Adipocyte (in vitro differentiated cells): ENCODE measurements around the gene ECE1.
"Not testable (repeated sequence)": the region's sequence is repeated elsewhere in the genome, so short reads cannot be mapped to it uniquely, and the experiment has no call there.

ENCODE experiments used
- DNase-seq: peaks from one replicate; pipeline ENCODE4 v3.0.0-alpha.2; 2015; ENCODE audit warnings: low read depth
- H3K27me3 ChIP-seq: replicated peaks from 2 replicates; pipeline ENCODE4 v1.7.0; 2013; ENCODE audit warnings: mild to moderate bottlenecking, low read length, moderate library complexity; ENCODE audit not compliant: control insufficient read depth, insufficient read depth
- H3K36me3 ChIP-seq: 2 replicates; pipeline ENCODE4 v1.7.0; 2013; ENCODE audit warnings: low read length, mild to moderate bottlenecking, moderate library complexity; ENCODE audit not compliant: control insufficient read depth, insufficient read depth, severe bottlenecking
- H3K4me1 ChIP-seq: 2 replicates; pipeline ENCODE4 v1.7.0; 2013; ENCODE audit warnings: mild to moderate bottlenecking, low read length, moderate library complexity; ENCODE audit not compliant: control insufficient read depth, insufficient read depth
- H3K4me3 ChIP-seq: 2 replicates; pipeline ENCODE4 v1.7.0; 2013; ENCODE audit warnings: mild to moderate bottlenecking, low read length, moderate library complexity
- H3K9ac ChIP-seq: 2 replicates; pipeline ENCODE4 v1.7.0; 2013; ENCODE audit warnings: mild to moderate bottlenecking, low read length, moderate library complexity
- H3K9me3 ChIP-seq: 2 replicates; pipeline ENCODE4 v1.7.0; 2013; ENCODE audit warnings: mild to moderate bottlenecking, low read length, moderate library complexity; ENCODE audit not compliant: control insufficient read depth

Gene ECE1

DNA sequence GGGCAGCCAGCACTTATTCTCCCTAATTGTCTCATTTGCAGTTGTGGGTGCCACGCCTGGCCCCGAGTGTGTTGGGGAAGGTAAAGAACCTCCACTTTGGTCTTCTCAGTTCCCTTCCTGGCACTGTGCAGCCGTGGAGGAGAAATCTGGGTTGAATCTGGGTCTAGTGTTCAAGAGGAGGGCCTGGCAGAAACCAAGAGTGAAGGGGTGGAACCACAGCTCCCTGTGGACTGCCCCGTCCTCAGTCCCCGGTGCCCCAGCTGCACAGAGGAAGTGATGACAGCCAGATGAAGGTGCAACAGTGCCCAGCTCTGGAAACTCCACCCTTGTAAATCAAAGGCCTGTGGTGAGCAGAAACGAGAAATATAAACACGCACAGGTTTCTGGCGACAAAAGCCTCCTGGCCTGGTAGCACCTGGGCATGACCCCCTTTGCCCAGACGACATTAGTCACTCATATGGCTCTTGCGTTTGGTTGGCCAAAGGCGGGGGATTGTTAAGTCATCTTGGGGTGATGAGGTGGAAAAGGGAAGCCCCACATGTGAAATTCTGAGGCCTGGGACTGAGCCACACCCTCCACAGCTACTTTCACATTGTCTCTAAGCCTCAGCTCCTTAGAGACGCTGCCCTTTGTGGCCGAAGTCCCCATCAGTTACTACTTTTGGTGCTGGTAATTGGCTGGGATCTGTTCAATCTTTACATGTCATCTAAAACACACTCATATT is 4.2 kb upstream of the ECE1 start:
- Histone ChIP-seq H3K4me1 (peaks cover 33% of the 10 kb centered on the region), H3K27me3 (no peaks in the 10 kb centered on the region), H3K4me3 (no peak overlapping the region)

DNA sequence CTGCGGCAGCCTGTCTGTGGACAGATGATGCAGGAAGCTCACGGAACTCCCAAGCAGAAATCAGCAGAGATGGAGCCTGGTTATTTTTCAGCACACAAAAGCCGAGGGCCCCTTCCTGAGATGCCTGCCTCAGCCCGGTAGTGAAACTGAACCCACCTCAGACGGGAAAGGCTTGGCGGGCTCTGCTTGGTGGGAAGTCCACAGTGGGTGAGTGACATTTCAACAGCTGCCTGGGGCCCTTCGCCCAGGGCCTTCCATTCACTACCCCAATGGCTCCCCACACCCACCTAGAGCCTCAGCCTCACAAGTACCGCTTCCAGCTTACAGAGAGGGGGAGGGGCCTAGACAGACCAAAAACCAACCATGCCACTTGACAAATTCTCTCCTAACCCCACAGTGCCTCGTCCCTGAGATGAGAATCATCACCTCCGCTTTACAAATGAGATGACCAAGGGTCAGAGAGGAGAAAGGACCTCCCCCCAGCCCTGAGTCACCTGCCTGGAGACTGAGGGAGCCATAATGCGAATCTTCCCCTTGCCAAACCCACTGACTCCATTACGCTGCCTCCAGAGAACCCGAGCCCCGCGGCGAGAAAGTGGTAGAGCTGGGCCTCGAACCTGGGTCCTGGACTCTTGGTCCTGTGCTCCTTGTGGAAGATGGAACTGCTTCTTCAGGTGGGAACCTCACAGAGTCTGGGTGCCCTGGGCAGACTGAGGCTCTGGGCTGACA is 3.4 kb upstream of the ECE1 start:
- DNase-seq, result no peak
- H3K9me3 ChIP-seq, result no peaks in the 10 kb centered on the region
- H3K9ac ChIP-seq, result no peak overlapping the region
- no peaks in the 10 kb centered on the region for H3K36me3 ChIP-seq
- peaks cover 39% of the 10 kb centered on the region for H3K4me1 ChIP-seq
- H3K27me3 ChIP-seq, result no peaks in the 10 kb centered on the region
- H3K4me3 ChIP-seq, result no peak overlapping the region

More for the DNA sequence above, 4.2 kb upstream of the ECE1 start:
- DNase-seq, result no peak
- Histone ChIP-seq H3K9ac (no peak overlapping the region), H3K9me3 (no peaks in the 10 kb centered on the region), H3K36me3 (no peaks in the 10 kb centered on the region)

- Histone ChIP-seq H3K4me3 (no peak overlapping the region), H3K9ac (no peak overlapping the region), H3K9me3 (no peaks in the 10 kb centered on the region), H3K27me3 (no peaks in the 10 kb centered on the region), H3K4me1 (peaks cover 39% of the 10 kb centered on the region), H3K36me3 (no peaks in the 10 kb centered on the region)
- DNase-seq, result no peak
Measured at GRCh38 chr1:21292984-21293536, 2.8 kb upstream of the ECE1 start.

GRCh38 chr1:21292503-21292983 is 2.3 kb upstream of the ECE1 start:
- Histone ChIP-seq H3K4me1 (peaks cover 37% of the 10 kb centered on the region), H3K27me3 (no peaks in the 10 kb centered on the region)
- DNase-seq, result no peak

DNA sequence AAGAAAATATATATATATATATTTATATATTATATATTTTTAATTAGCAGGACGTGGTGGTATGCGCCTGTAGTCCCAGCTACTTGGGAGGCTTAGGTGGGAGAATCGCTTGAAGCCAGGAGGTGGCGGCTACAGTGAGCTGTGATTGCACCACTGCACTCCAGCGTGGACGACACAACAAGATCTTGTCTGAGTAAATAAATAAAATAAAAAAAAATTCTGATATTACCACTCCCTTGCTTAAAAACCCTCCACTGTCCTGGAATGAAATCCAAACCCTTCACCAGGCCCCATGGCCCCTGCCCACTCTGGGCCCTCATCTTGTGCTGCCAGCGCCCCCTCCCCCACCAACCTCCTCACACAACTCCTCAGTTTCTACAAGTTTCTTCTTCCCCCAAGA is 1.7 kb upstream of the ECE1 start:
- no peak overlapping the region for H3K4me3 ChIP-seq
- H3K9ac ChIP-seq, result no peak overlapping the region
- H3K9me3 ChIP-seq, result no peaks in the 10 kb centered on the region
- no peaks in the 10 kb centered on the region for H3K27me3 ChIP-seq
- no peak for DNase-seq
- H3K36me3 ChIP-seq, result no peaks in the 10 kb centered on the region
- H3K4me1 ChIP-seq, result peaks cover 34% of the 10 kb centered on the region

More at GRCh38 chr1:21292503-21292983, 2.3 kb upstream of the ECE1 start:
- no peaks in the 10 kb centered on the region for H3K9me3 ChIP-seq
- no peak overlapping the region for H3K4me3 ChIP-seq
- H3K36me3 ChIP-seq, result no peaks in the 10 kb centered on the region
- H3K9ac ChIP-seq, result no peak overlapping the region

DNA sequence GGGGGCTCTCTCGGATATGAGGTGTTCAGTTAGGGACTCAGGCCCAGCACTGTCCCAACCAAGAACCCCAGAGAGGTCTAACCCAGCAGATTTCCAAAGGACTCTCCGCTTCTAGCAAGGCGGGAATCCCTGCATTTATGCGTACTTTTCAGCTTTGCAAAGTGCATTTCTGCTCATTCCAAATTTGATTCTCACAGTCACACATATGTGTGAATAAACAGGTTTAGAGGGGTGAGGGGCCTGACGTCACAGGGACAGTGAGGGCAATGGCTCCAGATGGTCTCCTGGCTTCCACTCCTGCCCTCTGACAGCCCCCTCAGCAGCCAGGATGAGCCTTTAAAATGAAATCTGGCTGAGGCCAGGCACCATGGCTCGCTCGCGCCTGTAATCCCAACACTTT is 921 bp upstream of the ECE1 start:
- H3K9me3 ChIP-seq, result no peaks in the 10 kb centered on the region
- no peaks in the 10 kb centered on the region for H3K27me3 ChIP-seq
- DNase-seq, result no peak
- H3K4me3 ChIP-seq, result no peak overlapping the region
- no peak overlapping the region for H3K9ac ChIP-seq
- peaks cover 34% of the 10 kb centered on the region for H3K4me1 ChIP-seq
- H3K36me3 ChIP-seq, result peaks cover 2% of the 10 kb centered on the region

DNA sequence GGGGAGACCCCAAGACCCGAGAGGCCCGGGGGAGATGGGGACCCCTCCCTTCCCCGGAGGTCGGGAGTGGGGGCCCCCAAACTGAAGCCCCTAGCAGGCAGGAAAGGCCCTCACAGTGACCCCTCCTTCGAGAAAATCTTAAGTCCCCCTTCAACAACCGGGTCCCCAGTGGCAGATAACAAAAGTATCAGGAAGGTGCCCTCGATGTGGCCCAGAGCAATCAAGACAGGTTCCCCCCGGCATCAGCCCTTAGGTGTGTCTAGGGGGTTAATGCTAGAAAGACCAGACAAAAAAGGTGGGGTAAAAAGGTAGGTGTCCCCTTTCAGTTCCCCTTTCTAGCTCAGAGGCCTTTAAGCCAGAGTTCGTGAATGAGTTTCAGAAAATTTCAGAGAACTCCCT is 282 bp upstream of the ECE1 start:
- peak overlapping the region; percentile 83 for H3K9ac ChIP-seq
- DNase-seq, result no peak
- peaks cover 5% of the 10 kb centered on the region for H3K36me3 ChIP-seq
- no peaks in the 10 kb centered on the region for H3K27me3 ChIP-seq
- peak overlapping the region; percentile 78 for H3K4me3 ChIP-seq
- peaks cover 34% of the 10 kb centered on the region for H3K4me1 ChIP-seq
- H3K9me3 ChIP-seq, result no peaks in the 10 kb centered on the region

GRCh38 chr1:21289127-21289526 is 1.1 kb downstream of the ECE1 start:
- Histone ChIP-seq H3K36me3 (peaks cover 6% of the 10 kb centered on the region), H3K9ac (peak overlapping the region; percentile 88), H3K4me3 (peak overlapping the region; percentile 88), H3K4me1 (peaks cover 24% of the 10 kb centered on the region), H3K27me3 (no peaks in the 10 kb centered on the region), H3K9me3 (no peaks in the 10 kb centered on the region)
- no peak for DNase-seq

DNA sequence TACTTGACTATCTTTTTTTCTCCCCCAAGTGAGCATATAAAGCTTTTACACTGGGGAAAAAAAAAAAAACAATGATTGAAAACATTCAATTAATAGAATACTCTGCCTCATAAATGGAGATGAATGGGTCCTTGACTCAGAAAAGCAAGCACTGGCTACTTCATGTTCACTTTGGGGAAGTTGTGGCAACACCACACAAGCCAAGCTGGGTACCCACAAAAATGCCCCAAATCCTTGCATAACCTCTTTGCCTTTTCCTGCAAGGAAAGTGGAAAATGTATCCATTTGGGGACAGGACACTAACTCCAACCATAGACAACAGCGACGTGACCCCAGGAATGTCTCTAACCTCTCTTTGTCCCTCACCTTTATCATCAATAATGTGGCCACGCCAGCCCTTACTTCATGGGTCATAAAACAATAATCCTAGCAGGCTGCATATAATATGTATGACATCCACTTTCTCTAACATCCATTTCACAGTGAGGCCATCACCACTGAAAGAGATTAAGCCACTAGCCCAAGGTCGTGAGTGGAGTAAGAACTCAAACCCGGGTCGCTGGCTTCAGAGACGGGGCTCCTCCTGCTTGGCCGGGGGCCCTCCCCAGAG is 2.3 kb downstream of the ECE1 start:
- H3K36me3 ChIP-seq, result peaks cover 13% of the 10 kb centered on the region
- H3K4me1 ChIP-seq, result peaks cover 22% of the 10 kb centered on the region
- no peak overlapping the region for H3K9ac ChIP-seq
- H3K9me3 ChIP-seq, result no peaks in the 10 kb centered on the region
- no peak for DNase-seq
- H3K27me3 ChIP-seq, result no peaks in the 10 kb centered on the region
- no peak overlapping the region for H3K4me3 ChIP-seq

DNA sequence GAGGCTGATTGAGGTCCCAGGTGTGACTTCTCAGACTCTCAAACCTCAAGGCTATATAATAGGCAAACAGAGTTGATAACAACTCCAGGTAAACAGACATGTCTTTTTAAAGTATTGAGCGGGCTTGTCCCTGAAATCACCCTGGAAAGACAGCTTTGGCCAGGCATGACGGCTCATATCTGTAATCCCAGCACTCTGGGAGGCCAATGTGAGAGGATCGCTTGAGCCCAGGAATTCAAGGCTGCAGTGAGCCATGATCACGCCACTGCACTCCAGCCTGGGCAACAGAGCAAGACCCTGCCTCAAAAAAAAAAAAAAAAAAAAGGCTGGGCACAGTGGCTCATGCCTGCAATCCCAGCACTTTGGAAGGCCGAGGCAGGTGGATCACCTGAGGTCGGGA is 4.9 kb downstream of the ECE1 start:
- DNase-seq, H3K9ac ChIP-seq, H3K27me3 ChIP-seq, H3K4me3 ChIP-seq, H3K9me3 ChIP-seq: not testable (repeated sequence)
- H3K4me1 ChIP-seq, result peaks cover 17% of the 10 kb centered on the region
- H3K36me3 ChIP-seq, result peaks cover 16% of the 10 kb centered on the region

- peaks cover 16% of the 10 kb centered on the region for H3K36me3 ChIP-seq
- no peak for DNase-seq
- H3K27me3 ChIP-seq, result no peaks in the 10 kb centered on the region
- H3K4me1 ChIP-seq, result peaks cover 20% of the 10 kb centered on the region
- H3K9ac ChIP-seq, result no peak overlapping the region
- no peak overlapping the region for H3K4me3 ChIP-seq
- H3K9me3 ChIP-seq, result no peaks in the 10 kb centered on the region
Measured at GRCh38 chr1:21285055-21285372, 5.2 kb downstream of the ECE1 start.
